Mesothelial cell of epicardium (in vitro differentiated cells): Measurements from ENCODE around the gene PPT1. TPM values are rescaled to one million over a fixed set of nuclear protein-coding genes. Genes with fewer than 3 reads are reported as not detected.

ENCODE experiments used
- DNase-seq, 2 experiments: peaks; one replicate each; pipeline ENCODE4 v3.0.0; 2021; ENCODE audit warnings: low spot score in 2 of 2; ENCODE audit not compliant: unreplicated experiment in 2 of 2
- H3K27ac Mint-ChIP-seq: 2 replicates; pipeline ENCODE4 v1.8.0; 2021; ENCODE audit warnings: mixed read lengths
- H3K27me3 Mint-ChIP-seq: 2 replicates; pipeline ENCODE4 v1.8.0; 2021; ENCODE audit warnings: low read depth, mixed read lengths
- H3K36me3 Mint-ChIP-seq: 2 replicates; pipeline ENCODE4 v1.8.0; 2021; ENCODE audit warnings: mixed read lengths
- H3K4me1 Mint-ChIP-seq: 2 replicates; pipeline ENCODE4 v1.8.0; 2021; ENCODE audit warnings: mixed read lengths
- H3K4me3 Mint-ChIP-seq: 2 replicates; pipeline ENCODE4 v1.8.0; 2021; ENCODE audit warnings: mild to moderate bottlenecking, moderate library complexity, mixed read lengths
- H3K9me3 Mint-ChIP-seq: 2 replicates; pipeline ENCODE4 v1.8.0; 2021; ENCODE audit warnings: mixed read lengths
- CTCF ChIP-seq: fragments of 200-600 bp; sonication (generic); IDR thresholded peaks from one replicate; pipeline ENCODE4 v1.5.0; 2021; ENCODE audit warnings: antibody characterized with exemption; ENCODE audit not compliant: unreplicated experiment
- total RNA-seq: library from RNA; stranded (reverse); gene quantifications from 3 replicates; pipeline ENCODE4 v1.2.1, GENCODE V29; 2021

The PPT1 gene
- total RNA-seq, 1 donor from 2014 or later, result 81.8 TPM

- no peak for DNase-seq
- Mint-ChIP-seq H3K27me3 (no peaks in the 10 kb centered on the region), H3K4me3 (no peak overlapping the region), H3K9me3 (no peaks in the 10 kb centered on the region), H3K27ac (peak overlapping the region; percentile 54), H3K36me3 (peaks cover 10% of the 10 kb centered on the region), H3K4me1 (peaks cover 26% of the 10 kb centered on the region)
- TF ChIP-seq CTCF, result no peak
Measured at GRCh38 chr1:40057310-40058030, 39.6 kb downstream of the PPT1 start.

- Mint-ChIP-seq H3K27me3 (no peaks in the 10 kb centered on the region), H3K27ac (peak overlapping the region; percentile 16), H3K9me3 (no peaks in the 10 kb centered on the region), H3K4me3 (no peak overlapping the region), H3K36me3 (peaks cover 6% of the 10 kb centered on the region), H3K4me1 (peaks cover 26% of the 10 kb centered on the region)
- no peak for DNase-seq
- TF ChIP-seq CTCF, result no peak
Measured at GRCh38 chr1:40056519-40057309, 40.3 kb downstream of the PPT1 start.

GRCh38 chr1:40053138-40053887 is 43.7 kb downstream of the PPT1 start:
- Mint-ChIP-seq H3K9me3 (no peaks in the 10 kb centered on the region), H3K4me1 (peaks cover 16% of the 10 kb centered on the region), H3K36me3 (peaks cover 4% of the 10 kb centered on the region), H3K27me3 (no peaks in the 10 kb centered on the region), H3K4me3 (no peak overlapping the region), H3K27ac (no peak overlapping the region)
- no peak for TF ChIP-seq CTCF
- no peak for DNase-seq

GRCh38 chr1:40050863-40051262 is 46.2 kb downstream of the PPT1 start:
- Mint-ChIP-seq H3K27me3 (no peaks in the 10 kb centered on the region), H3K36me3 (peaks cover 5% of the 10 kb centered on the region), H3K4me1 (peaks cover 4% of the 10 kb centered on the region), H3K9me3 (no peaks in the 10 kb centered on the region), H3K4me3 (no peak overlapping the region), H3K27ac (no peak overlapping the region)
- DNase-seq, result no peak
- no peak for TF ChIP-seq CTCF

- DNase-seq, result no peak
- peaks cover 6% of the 10 kb centered on the region for H3K36me3 Mint-ChIP-seq
- H3K27ac Mint-ChIP-seq, result no peak overlapping the region
- H3K4me1 Mint-ChIP-seq, result peaks cover 4% of the 10 kb centered on the region
- TF ChIP-seq CTCF, result no peak
- H3K27me3 Mint-ChIP-seq, result no peaks in the 10 kb centered on the region
- no peaks in the 10 kb centered on the region for H3K9me3 Mint-ChIP-seq
- no peak overlapping the region for H3K4me3 Mint-ChIP-seq
Measured at GRCh38 chr1:40049725-40050124, 47.3 kb downstream of the PPT1 start.
